ENCODE data around the gene CAB39.

- TF ChIP-seq CTCF (IDR thresholded peaks at IDR 0.05) (no peak), EZH2 (IDR thresholded peaks at IDR 0.05) (no peak), EZH2phosphoT487 (IDR thresholded peaks at IDR 0.05) (no peak)
These were observed 106.8 kb downstream of the CAB39 start for GRCh38 chr2:230819433-230819832.

Data from neural progenitor cell (in vitro differentiated cells).